PFSK-1 (cell line): ENCODE measurements around the gene IGSF9B.

Source experiments
- POLR2AphosphoS5 ChIP-seq: IDR thresholded peaks from 2 replicates; pipeline ENCODE4 v1.6.1; 2012; ENCODE audit warnings: low read depth, mild to moderate bottlenecking, control low read depth, low read length, moderate library complexity
- REST ChIP-seq, 2 experiments: IDR thresholded peaks; 2 replicates each; pipeline versions ENCODE4 v1.6.1 to v1.8.0; 2011 to 2012; ENCODE audit warnings: low read depth in 2 of 2, low read length in 2 of 2, control low read depth in 1 of 2, inconsistent platforms in 1 of 2, mild to moderate bottlenecking in 1 of 2, moderate library complexity in 1 of 2; ENCODE audit not compliant: insufficient read depth in 1 of 2
- SIN3A ChIP-seq: IDR thresholded peaks from 2 replicates; pipeline ENCODE4 v1.6.1; 2012; ENCODE audit warnings: mild to moderate bottlenecking, low read length, moderate library complexity, borderline replicate concordance; ENCODE audit not compliant: insufficient read depth

- no peak for TF ChIP-seq REST (IDR thresholded peaks at IDR 0.05; ENCODE audit: insufficient read depth in 1 of 2, low read depth in 2 of 2, low read length in 2 of 2)
- TF ChIP-seq SIN3A: no peak
- no peak for TF ChIP-seq POLR2AphosphoS5
Measured at GRCh38 chr11:133961890-133962289, 5.1 kb upstream of the IGSF9B start.
